ENCODE measurements around the gene BAHD1.

BAHD1 gene

GRCh38 chr15:40440743-40441564 is at the start of gene BAHD1:
TSS of gene BAHD1 (plus strand) at chr15:40440953. CDS start at chr15:40458465, 17,512 bp downstream.
- DNase-seq = peak; percentile 89

GRCh38 chr15:40392986-40393948 is 47.5 kb upstream of the BAHD1 start:
- no peak for DNase-seq

- no peak for DNase-seq
Observed at GRCh38 chr15:40397688-40398412, 42.9 kb upstream of the BAHD1 start.

- DNase-seq = no peak
Observed at GRCh38 chr15:40398413-40398873, 42.3 kb upstream of the BAHD1 start.

GRCh38 chr15:40399370-40399769 is 41.4 kb upstream of the BAHD1 start:
- DNase-seq = no peak

GRCh38 chr15:40405501-40406381 is 35.0 kb upstream of the BAHD1 start, which contains the start of gene IVD:
TSS of gene IVD (plus strand) at chr15:40405795. CDS start at chr15:40405828, 33 bp downstream.
- DNase-seq = peak; percentile 90

- no peak for DNase-seq
Observed at GRCh38 chr15:40407330-40407990, 33.3 kb upstream of the BAHD1 start.

GRCh38 chr15:40409366-40409765 is 31.4 kb upstream of the BAHD1 start:
- DNase-seq = no peak

- DNase-seq = no peak
Observed at GRCh38 chr15:40410476-40410875, 30.3 kb upstream of the BAHD1 start.

GRCh38 chr15:40412095-40412759 is 28.5 kb upstream of the BAHD1 start:
- DNase-seq = no peak

GRCh38 chr15:40413036-40413435 is 27.7 kb upstream of the BAHD1 start:
- no peak for DNase-seq

- no peak for DNase-seq
Observed at GRCh38 chr15:40414816-40415215, 25.9 kb upstream of the BAHD1 start.

GRCh38 chr15:40415226-40415625 is 25.5 kb upstream of the BAHD1 start:
- DNase-seq = no peak

GRCh38 chr15:40416056-40416455 is 24.7 kb upstream of the BAHD1 start:
- DNase-seq = no peak

- DNase-seq = no peak
Observed at GRCh38 chr15:40418126-40418525, 22.6 kb upstream of the BAHD1 start.

- no peak for DNase-seq
Observed at GRCh38 chr15:40420071-40420713, 20.6 kb upstream of the BAHD1 start.

GRCh38 chr15:40420793-40421192 is 20.0 kb upstream of the BAHD1 start:
- DNase-seq = no peak

GRCh38 chr15:40421246-40422157 is 19.3 kb upstream of the BAHD1 start:
- DNase-seq = no peak

Measured in NCI-H1092 (cell line).